ENCODE results near the gene CPED1.
"Not testable (repeated sequence)": the region's sequence is repeated elsewhere in the genome, so short reads cannot be mapped to it uniquely, and the experiment has no call there.

Gene CPED1

DNA sequence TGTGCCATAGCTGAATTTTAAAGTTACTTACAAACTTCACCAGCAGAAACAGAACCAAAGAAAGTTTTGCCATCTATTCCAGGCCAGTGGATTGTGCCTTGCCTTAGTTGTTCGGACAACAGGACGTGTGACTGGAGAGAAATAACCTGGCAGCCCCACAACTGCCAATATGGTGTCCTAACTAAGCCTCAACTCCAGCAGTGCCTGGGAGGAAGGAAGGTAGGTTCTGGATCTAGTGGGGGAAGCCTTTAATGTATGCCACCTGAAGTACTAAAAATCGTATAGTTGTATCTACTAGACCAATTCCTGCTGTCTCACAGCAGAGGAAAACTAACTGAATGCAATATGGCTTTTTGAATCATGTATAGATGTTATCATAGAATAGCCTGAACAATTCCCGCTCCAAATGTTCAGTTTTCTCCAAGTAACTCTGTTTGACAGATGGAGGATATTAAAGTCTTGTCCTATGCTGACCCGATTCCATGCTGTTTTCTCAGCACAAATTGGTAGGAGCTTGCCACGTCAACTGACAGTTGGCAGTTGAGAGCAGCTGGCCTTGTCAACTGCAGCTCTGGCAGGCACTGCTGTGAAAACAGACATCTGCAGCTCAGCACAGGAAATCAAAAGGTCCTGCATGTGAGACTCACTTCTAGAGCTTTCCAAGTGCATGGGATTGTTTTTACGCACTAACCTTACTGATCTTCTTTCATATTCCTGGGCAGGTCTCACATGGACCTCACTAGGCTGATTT lies 255.8 kb downstream of the CPED1 start:
- Histone ChIP-seq H3K4me3 (ENCODE audit: low read depth, low read length) (no peak overlapping the region), H3K79me2 (ENCODE audit: control insufficient read depth, insufficient read depth, low read length, unreplicated experiment) (no peaks in the 10 kb centered on the region), H3K36me3 (ENCODE audit: insufficient read depth, low read length) (peaks cover 7% of the 10 kb centered on the region), H3K4me1 (ENCODE audit: control insufficient read depth, insufficient read depth, low read length, unreplicated experiment) (no peaks in the 10 kb centered on the region), H3K27me3 (ENCODE audit: insufficient read depth, low read length) (no peaks in the 10 kb centered on the region), H2AFZ (ENCODE audit: low read length, unreplicated experiment) (no peak overlapping the region), H3K27ac (ENCODE audit: low read depth, low read length) (no peak overlapping the region)

- H2AFZ ChIP-seq (ENCODE audit: low read length, unreplicated experiment); H3K79me2 ChIP-seq (ENCODE audit: control insufficient read depth, insufficient read depth, low read length, unreplicated experiment); H3K27ac ChIP-seq (ENCODE audit: low read depth, low read length); H3K4me1 ChIP-seq (ENCODE audit: control insufficient read depth, insufficient read depth, low read length, unreplicated experiment); H3K36me3 ChIP-seq (ENCODE audit: insufficient read depth, low read length); H3K4me3 ChIP-seq (ENCODE audit: low read depth, low read length); H3K27me3 ChIP-seq (ENCODE audit: insufficient read depth, low read length): not testable (repeated sequence)
These were observed 262.9 kb downstream of the CPED1 start for GRCh38 chr7:121251367-121251766.

- not testable (repeated sequence) for H3K36me3 ChIP-seq (ENCODE audit: insufficient read depth, low read length); H3K27me3 ChIP-seq (ENCODE audit: insufficient read depth, low read length); H3K4me1 ChIP-seq (ENCODE audit: control insufficient read depth, insufficient read depth, low read length, unreplicated experiment); H3K79me2 ChIP-seq (ENCODE audit: control insufficient read depth, insufficient read depth, low read length, unreplicated experiment); H3K27ac ChIP-seq (ENCODE audit: low read depth, low read length); H2AFZ ChIP-seq (ENCODE audit: low read length, unreplicated experiment); H3K4me3 ChIP-seq (ENCODE audit: low read depth, low read length)
These were observed 264.2 kb downstream of the CPED1 start for GRCh38 chr7:121252523-121253235.

GRCh38 chr7:121259826-121260225 lies 271.3 kb downstream of the CPED1 start:
- no peaks in the 10 kb centered on the region for H3K4me1 ChIP-seq (ENCODE audit: control insufficient read depth, insufficient read depth, low read length, unreplicated experiment)
- no peaks in the 10 kb centered on the region for H3K27me3 ChIP-seq (ENCODE audit: insufficient read depth, low read length)

DNA sequence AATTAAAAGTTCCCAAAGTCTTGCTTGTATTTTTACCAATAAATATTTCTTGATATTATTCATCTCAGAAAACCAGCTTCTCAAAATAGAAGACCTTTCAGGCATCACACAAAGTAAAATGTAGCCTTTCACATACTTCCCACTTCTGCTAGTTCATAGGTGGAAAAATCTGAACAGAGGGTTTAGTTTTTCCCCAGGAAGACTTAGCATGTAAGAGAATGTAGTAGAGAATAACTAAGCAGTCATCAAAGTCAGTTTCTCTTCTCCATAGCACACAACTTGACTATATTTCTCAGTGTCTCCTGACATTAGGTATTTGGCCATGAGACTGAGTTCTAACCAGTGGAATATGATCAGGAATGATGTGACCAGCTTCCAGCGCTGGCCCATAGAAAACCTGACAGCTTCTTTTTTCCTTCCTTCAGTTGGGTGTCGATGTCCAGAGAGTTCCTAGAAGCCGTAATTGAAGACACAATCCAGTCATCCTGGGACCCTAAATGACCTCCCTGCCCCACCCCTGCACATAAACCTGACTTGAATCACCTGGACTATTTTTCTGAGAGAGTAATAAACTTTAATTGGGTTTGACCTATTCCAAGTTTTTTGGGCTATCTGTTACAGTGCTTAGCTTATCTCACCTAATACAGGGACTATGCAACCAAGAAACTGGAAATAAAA lies 272.8 kb downstream of the CPED1 start:
- Histone ChIP-seq H3K36me3 (ENCODE audit: insufficient read depth, low read length) (no peaks in the 10 kb centered on the region), H3K79me2 (ENCODE audit: control insufficient read depth, insufficient read depth, low read length, unreplicated experiment) (no peaks in the 10 kb centered on the region), H3K4me3 (ENCODE audit: low read depth, low read length) (no peak overlapping the region), H3K27me3 (ENCODE audit: insufficient read depth, low read length) (no peaks in the 10 kb centered on the region), H2AFZ (ENCODE audit: low read length, unreplicated experiment) (no peak overlapping the region), H3K27ac (ENCODE audit: low read depth, low read length) (no peak overlapping the region), H3K4me1 (ENCODE audit: control insufficient read depth, insufficient read depth, low read length, unreplicated experiment) (no peaks in the 10 kb centered on the region)

More at GRCh38 chr7:121259826-121260225, 271.3 kb downstream of the CPED1 start:
- H3K36me3 ChIP-seq (ENCODE audit: insufficient read depth, low read length), result no peaks in the 10 kb centered on the region
- no peaks in the 10 kb centered on the region for H3K79me2 ChIP-seq (ENCODE audit: control insufficient read depth, insufficient read depth, low read length, unreplicated experiment)
- H3K4me3 ChIP-seq (ENCODE audit: low read depth, low read length), result no peak overlapping the region
- H3K27ac ChIP-seq (ENCODE audit: low read depth, low read length), result no peak overlapping the region
- no peak overlapping the region for H2AFZ ChIP-seq (ENCODE audit: low read length, unreplicated experiment)

GRCh38 chr7:121262221-121262620 lies 273.7 kb downstream of the CPED1 start:
- Histone ChIP-seq H3K4me3 (ENCODE audit: low read depth, low read length) (no peak overlapping the region), H3K27ac (ENCODE audit: low read depth, low read length) (no peak overlapping the region), H3K79me2 (ENCODE audit: control insufficient read depth, insufficient read depth, low read length, unreplicated experiment) (no peaks in the 10 kb centered on the region), H3K4me1 (ENCODE audit: control insufficient read depth, insufficient read depth, low read length, unreplicated experiment) (no peaks in the 10 kb centered on the region), H3K36me3 (ENCODE audit: insufficient read depth, low read length) (no peaks in the 10 kb centered on the region), H3K27me3 (ENCODE audit: insufficient read depth, low read length) (no peaks in the 10 kb centered on the region), H2AFZ (ENCODE audit: low read length, unreplicated experiment) (no peak overlapping the region)

DNA sequence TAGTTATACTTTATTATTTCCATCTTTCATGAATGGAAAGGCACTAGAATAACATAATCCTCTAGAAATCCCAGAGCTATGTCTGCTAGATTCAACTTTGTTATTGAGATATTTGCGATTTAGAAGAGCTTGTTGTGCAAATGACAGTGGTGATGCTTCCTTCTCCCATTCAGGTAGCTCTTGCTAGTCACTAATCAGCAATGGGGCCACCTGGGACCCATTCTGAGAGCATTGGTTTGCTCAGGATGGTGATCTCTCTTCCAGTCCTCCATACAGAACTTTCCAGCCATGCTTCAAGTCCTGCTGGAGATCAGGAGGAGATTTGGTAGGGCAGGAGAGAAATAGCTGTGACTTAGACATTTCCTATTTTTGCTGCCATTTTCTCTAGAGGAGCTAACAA lies 274.5 kb downstream of the CPED1 start:
- no peaks in the 10 kb centered on the region for H3K79me2 ChIP-seq (ENCODE audit: control insufficient read depth, insufficient read depth, low read length, unreplicated experiment)
- H3K27ac ChIP-seq (ENCODE audit: low read depth, low read length), result no peak overlapping the region
- H3K4me1 ChIP-seq (ENCODE audit: control insufficient read depth, insufficient read depth, low read length, unreplicated experiment), result no peaks in the 10 kb centered on the region
- no peaks in the 10 kb centered on the region for H3K27me3 ChIP-seq (ENCODE audit: insufficient read depth, low read length)
- no peak overlapping the region for H2AFZ ChIP-seq (ENCODE audit: low read length, unreplicated experiment)
- no peak overlapping the region for H3K4me3 ChIP-seq (ENCODE audit: low read depth, low read length)
- H3K36me3 ChIP-seq (ENCODE audit: insufficient read depth, low read length), result no peaks in the 10 kb centered on the region

DNA sequence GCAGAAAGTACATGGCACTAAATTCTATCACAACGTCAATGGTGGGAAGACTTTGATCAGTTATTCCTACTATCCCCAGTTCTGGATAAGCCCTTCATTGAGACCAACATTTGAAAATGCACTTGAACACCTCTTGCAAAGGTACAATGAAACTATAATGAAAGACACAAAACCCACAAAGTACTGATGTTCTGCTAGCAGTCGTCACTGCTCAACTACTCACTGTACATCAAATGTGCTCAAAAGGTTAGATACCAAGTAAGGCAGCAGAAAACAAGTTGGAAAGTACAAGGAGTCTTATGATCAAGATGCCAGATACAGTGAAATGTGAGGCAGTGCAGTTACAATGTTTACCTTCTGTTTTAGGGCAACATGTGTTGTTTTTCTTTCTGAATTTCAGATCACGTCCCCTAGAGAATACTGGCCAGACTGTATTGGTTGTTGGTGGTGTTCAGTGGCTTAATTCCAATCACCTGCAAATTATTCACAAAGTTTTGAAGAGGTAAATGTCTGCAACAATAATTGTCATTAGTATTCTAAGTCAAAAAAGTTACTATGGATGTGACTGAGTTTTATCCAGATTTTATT lies 277.9 kb downstream of the CPED1 start:
- H3K4me1 ChIP-seq (ENCODE audit: control insufficient read depth, insufficient read depth, low read length, unreplicated experiment), result no peaks in the 10 kb centered on the region
- no peak overlapping the region for H3K4me3 ChIP-seq (ENCODE audit: low read depth, low read length)
- H3K27me3 ChIP-seq (ENCODE audit: insufficient read depth, low read length), result no peaks in the 10 kb centered on the region
- H3K79me2 ChIP-seq (ENCODE audit: control insufficient read depth, insufficient read depth, low read length, unreplicated experiment), result no peaks in the 10 kb centered on the region
- H3K36me3 ChIP-seq (ENCODE audit: insufficient read depth, low read length), result no peaks in the 10 kb centered on the region
- no peak overlapping the region for H2AFZ ChIP-seq (ENCODE audit: low read length, unreplicated experiment)
- no peak overlapping the region for H3K27ac ChIP-seq (ENCODE audit: low read depth, low read length)

DNA sequence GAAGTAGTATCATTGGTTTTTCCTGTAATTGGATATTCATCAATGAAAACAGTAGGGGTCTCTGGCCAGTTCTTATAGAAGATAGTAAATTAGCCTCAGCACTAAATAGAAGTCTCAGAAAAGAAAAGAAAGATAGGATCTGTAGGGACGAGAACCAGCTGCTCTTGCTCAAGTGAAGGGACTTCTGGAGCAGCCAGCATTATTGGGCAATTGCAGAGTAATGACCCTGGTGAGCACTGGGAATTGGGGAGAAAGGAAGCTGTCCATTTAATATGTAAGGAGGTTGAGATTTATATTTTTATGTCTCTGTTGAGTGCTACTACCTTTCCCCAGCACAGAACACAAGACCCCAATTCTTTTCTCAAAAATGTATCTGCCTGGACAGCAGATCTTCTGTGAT lies 279.1 kb downstream of the CPED1 start:
- no peak overlapping the region for H2AFZ ChIP-seq (ENCODE audit: low read length, unreplicated experiment)
- H3K36me3 ChIP-seq (ENCODE audit: insufficient read depth, low read length), result no peaks in the 10 kb centered on the region
- no peaks in the 10 kb centered on the region for H3K79me2 ChIP-seq (ENCODE audit: control insufficient read depth, insufficient read depth, low read length, unreplicated experiment)
- no peaks in the 10 kb centered on the region for H3K4me1 ChIP-seq (ENCODE audit: control insufficient read depth, insufficient read depth, low read length, unreplicated experiment)
- H3K4me3 ChIP-seq (ENCODE audit: low read depth, low read length), result no peak overlapping the region
- no peak overlapping the region for H3K27ac ChIP-seq (ENCODE audit: low read depth, low read length)
- H3K27me3 ChIP-seq (ENCODE audit: insufficient read depth, low read length), result no peaks in the 10 kb centered on the region

DNA sequence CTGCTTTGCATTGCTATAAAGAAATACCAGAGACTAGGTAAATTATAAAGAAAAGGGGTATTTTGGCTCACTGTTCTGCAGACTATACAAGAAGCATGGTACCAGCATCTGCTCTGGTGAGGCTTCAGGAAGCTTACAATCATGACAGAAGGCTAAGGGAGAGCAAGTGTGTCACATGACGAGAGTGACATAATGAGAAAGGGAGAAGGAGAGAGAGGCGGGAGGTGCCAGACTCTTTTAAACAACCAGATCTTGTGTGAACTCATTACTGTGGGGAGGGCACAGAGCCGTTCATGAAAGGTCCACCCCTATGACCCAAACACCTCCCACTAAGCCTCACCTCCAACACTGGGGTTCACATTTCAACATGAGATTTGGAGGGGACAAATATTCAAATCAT lies 281.3 kb downstream of the CPED1 start:
- Histone ChIP-seq H3K27me3 (ENCODE audit: insufficient read depth, low read length) (no peaks in the 10 kb centered on the region), H3K27ac (ENCODE audit: low read depth, low read length) (no peak overlapping the region), H3K79me2 (ENCODE audit: control insufficient read depth, insufficient read depth, low read length, unreplicated experiment) (no peaks in the 10 kb centered on the region), H3K4me1 (ENCODE audit: control insufficient read depth, insufficient read depth, low read length, unreplicated experiment) (no peaks in the 10 kb centered on the region), H3K36me3 (ENCODE audit: insufficient read depth, low read length) (no peaks in the 10 kb centered on the region), H2AFZ (ENCODE audit: low read length, unreplicated experiment) (no peak overlapping the region), H3K4me3 (ENCODE audit: low read depth, low read length) (no peak overlapping the region)

Data from ACC112 (cell line).